Peyer's patch (tissue), 4 donors: ENCODE data around the gene SVIP. TPM values are rescaled to one million over a fixed set of nuclear protein-coding genes. Genes with fewer than 3 reads are reported as not detected.

Source experiments
- DNase-seq, 3 donors: peaks; one replicate each; pipeline ENCODE4 v3.0.0-alpha.2; 2017 to 2019
- H3K27ac ChIP-seq, 4 donors: fragments of 200-600 bp; sonication (generic); one replicate each; pipeline ENCODE4 v1.5.1; 2016 to 2019
- H3K27me3 ChIP-seq, 2 donors: fragments of 200-600 bp; sonication (generic); one replicate each; pipeline ENCODE4 v1.5.1; 2019
- H3K36me3 ChIP-seq, 3 donors: fragments of 200-600 bp; sonication (generic); one replicate each; pipeline ENCODE4 v1.5.1; 2016 to 2019
- H3K4me1 ChIP-seq, 4 donors: fragments of 200-600 bp; sonication (generic); one replicate each; pipeline ENCODE4 v1.5.1; 2016 to 2019
- H3K4me3 ChIP-seq, 4 donors: fragments of 200-600 bp; sonication (generic); 1 replicate in 3 of 4; 2 replicates in 1 of 4; pipeline ENCODE4 v1.5.1; 2016 to 2019; ENCODE audit warnings: mild to moderate bottlenecking in 1 of 4
- H3K9me3 ChIP-seq, 4 donors: fragments of 200-600 bp; sonication (generic); one replicate each; pipeline ENCODE4 v1.5.1; 2016 to 2019; ENCODE audit warnings: mild to moderate bottlenecking in 1 of 4
- CTCF ChIP-seq, 6 experiments: fragments of 450-650 bp in 4 of 6; fragments of 200-600 bp in 2 of 6; sonication (generic) in 1 of 6; IDR thresholded peaks; one replicate each; pipeline ENCODE4 v1.5.1; 2017 to 2019; ENCODE audit warnings: antibody characterized with exemption in 6 of 6, mild to moderate bottlenecking in 3 of 6, moderate library complexity in 1 of 6
- POLR2A ChIP-seq, 2 donors: fragments of 450-650 bp; IDR thresholded peaks; one replicate each; pipeline ENCODE4 v1.5.1; 2017; ENCODE audit warnings: antibody characterized with exemption in 2 of 2, mild to moderate bottlenecking in 2 of 2, moderate library complexity in 2 of 2
- total RNA-seq, 4 donors: library from RNA; depleted of rRNA; stranded (reverse); fragments of >200 nt; gene quantifications; one replicate each; pipeline ENCODE4 v1.1.0, GENCODE V29; 2016

Gene SVIP
- total RNA-seq, 4 donors from 2014 or later: 9.5 to 13.4 (median 12.0) TPM

GRCh38 chr11:22860241-22860640 lies 30.6 kb upstream of the SVIP start, which contains the start of gene CCDC179:
CCDC179 (minus strand) TSS chr11:22860474; CDS start chr11:22860421, 53 bp downstream.
- H3K4me1 ChIP-seq: no peaks in the 10 kb centered on the region
- H3K9me3 ChIP-seq: no peaks in the 10 kb centered on the region
- no peak for TF ChIP-seq CTCF (IDR thresholded peaks at IDR 0.05)
- TF ChIP-seq POLR2A (IDR thresholded peaks at IDR 0.05): no peak
- no peak within 1 kb of the TSS for H3K4me3 ChIP-seq
- no peaks in the 10 kb centered on the region for H3K27me3 ChIP-seq
- no peak for DNase-seq
- H3K36me3 ChIP-seq: no peaks in the 10 kb centered on the region
- no peak within 1 kb of the TSS for H3K27ac ChIP-seq

- Histone ChIP-seq H3K27ac (no peak overlapping the region), H3K4me3 (no peak overlapping the region), H3K36me3 (no peaks in the 10 kb centered on the region), H3K4me1 (no peaks in the 10 kb centered on the region), H3K27me3 (no peaks in the 10 kb centered on the region), H3K9me3 (no peaks in the 10 kb centered on the region)
- DNase-seq: no peak
- no peak for TF ChIP-seq CTCF (IDR thresholded peaks at IDR 0.05)
- no peak for TF ChIP-seq POLR2A (IDR thresholded peaks at IDR 0.05)
These were observed 30.2 kb upstream of the SVIP start for GRCh38 chr11:22859756-22860155.

GRCh38 chr11:22851477-22851876 lies 21.9 kb upstream of the SVIP start:
- no peak for TF ChIP-seq CTCF (IDR thresholded peaks at IDR 0.05)
- TF ChIP-seq POLR2A (IDR thresholded peaks at IDR 0.05): no peak
- no peak for DNase-seq
- H3K36me3 ChIP-seq: no peaks in the 10 kb centered on the region
- no peak overlapping the region for H3K27ac ChIP-seq
- H3K4me1 ChIP-seq: no peaks in the 10 kb centered on the region
- H3K4me3 ChIP-seq: no peak overlapping the region
- H3K27me3 ChIP-seq: no peaks in the 10 kb centered on the region
- H3K9me3 ChIP-seq: no peaks in the 10 kb centered on the region

GRCh38 chr11:22846726-22847125 lies 17.1 kb upstream of the SVIP start:
- Histone ChIP-seq H3K36me3 (no peaks in the 10 kb centered on the region), H3K9me3 (no peaks in the 10 kb centered on the region), H3K27ac (no peak overlapping the region), H3K27me3 (no peaks in the 10 kb centered on the region), H3K4me1 (no peaks in the 10 kb centered on the region), H3K4me3 (no peak overlapping the region)
- no peak for TF ChIP-seq CTCF (IDR thresholded peaks at IDR 0.05)
- TF ChIP-seq POLR2A (IDR thresholded peaks at IDR 0.05): no peak
- DNase-seq: no peak

GRCh38 chr11:22832315-22833015 lies 2.9 kb upstream of the SVIP start:
- no peaks in the 10 kb centered on the region for H3K36me3 ChIP-seq
- H3K9me3 ChIP-seq: no peaks in the 10 kb centered on the region
- H3K27ac ChIP-seq: no peak overlapping the region
- TF ChIP-seq POLR2A (IDR thresholded peaks at IDR 0.05) (no peak), CTCF (IDR thresholded peaks at IDR 0.05) (no peak)
- no peak overlapping the region for H3K4me3 ChIP-seq
- H3K27me3 ChIP-seq: no peaks in the 10 kb centered on the region
- no peak for DNase-seq
- peaks cover 0 to 7% (median 3%) of the 10 kb centered on the region in 4 donors for H3K4me1 ChIP-seq
